ENCODE results near the gene UBASH3B.

GRCh38 chr11:122707901-122708300, 52.4 kb downstream of the UBASH3B start:
- TF ChIP-seq POLR2A (IDR thresholded peaks at IDR 0.05) (no peak), CTCF (IDR thresholded peaks at IDR 0.05) (no peak)
